NCI-H510A treated with DMSO at 0.1 percent for 48 hours (cell line): ENCODE results near the gene GRK5.

Source experiments
- DNase-seq: peaks from one replicate; lab custom pipeline; 2025; lab: John Stamatoyannopoulos, UW

The GRK5 gene

GRCh38 chr10:119443970-119444660, 236.7 kb downstream of the GRK5 start:
- no peak for DNase-seq

DNA sequence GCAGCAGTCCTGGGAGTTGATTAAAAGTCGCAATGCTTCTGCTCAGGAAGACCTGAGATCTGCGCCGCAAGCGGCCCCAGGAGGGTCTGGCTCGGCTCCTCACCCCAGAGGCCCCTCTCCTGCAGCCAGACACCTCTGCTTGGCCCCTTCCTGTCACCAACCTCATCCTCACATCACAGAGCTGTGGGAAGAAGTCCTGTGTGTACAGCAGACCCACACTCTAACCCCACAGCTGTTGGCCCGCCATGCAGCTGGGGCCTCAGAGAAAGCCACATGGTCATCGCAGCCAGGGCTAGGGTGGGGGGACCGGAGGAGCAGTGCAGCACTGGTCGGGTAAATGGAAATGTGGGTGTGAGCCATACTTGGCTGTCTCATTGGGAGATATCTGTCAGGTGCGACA, 237.5 kb downstream of the GRK5 start:
- DNase-seq: no peak

DNA sequence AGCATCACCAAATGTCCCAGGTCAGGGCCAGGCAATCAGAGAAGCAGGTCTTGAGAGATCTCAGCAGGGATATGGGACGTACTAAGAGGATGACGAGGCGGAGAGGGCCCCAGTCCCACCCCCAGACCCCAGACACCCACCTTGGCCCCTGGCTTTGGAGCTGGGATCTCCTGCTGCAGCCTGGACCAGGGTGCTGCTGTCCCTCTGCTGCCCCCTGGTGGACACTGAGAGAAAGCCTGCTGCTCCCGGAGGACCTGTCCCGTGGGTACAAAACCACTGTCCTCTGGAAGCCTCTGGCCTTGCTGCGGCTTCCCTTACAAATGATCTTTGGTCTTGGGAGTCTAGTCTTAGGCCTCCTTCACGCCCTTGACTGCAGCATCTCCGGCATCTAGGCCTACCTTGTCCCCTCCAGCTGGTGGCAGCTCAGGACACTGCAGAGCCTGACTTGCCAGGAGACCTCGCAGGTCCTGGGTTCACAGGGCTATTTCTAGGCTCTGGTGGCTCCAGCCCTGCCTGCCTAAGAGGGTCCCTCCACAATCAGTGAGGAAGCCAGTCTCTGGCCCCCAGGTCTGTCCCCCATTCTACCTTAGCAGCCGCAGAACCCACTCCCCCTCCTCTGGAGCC, 238.1 kb downstream of the GRK5 start:
- DNase-seq: peak; percentile 81

DNA sequence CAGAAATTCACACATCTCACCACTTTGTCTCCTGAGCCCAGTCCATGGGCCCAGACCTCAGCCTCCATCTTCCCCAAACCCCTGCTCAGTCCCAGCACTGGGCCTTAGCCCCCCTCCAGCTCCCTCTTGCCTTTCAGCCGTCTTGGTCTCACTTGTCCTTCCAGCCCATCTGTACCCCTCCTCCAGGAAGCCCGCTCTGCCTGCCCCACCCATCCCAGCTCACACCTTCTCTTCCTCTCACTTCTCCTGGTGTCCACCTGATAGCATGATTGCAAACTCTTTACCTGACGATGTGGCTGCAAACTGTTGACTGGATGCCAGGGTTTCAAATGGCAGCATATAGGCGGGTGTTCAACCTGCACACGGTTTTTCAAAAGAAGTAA, 238.6 kb downstream of the GRK5 start:
- no peak for DNase-seq

DNA sequence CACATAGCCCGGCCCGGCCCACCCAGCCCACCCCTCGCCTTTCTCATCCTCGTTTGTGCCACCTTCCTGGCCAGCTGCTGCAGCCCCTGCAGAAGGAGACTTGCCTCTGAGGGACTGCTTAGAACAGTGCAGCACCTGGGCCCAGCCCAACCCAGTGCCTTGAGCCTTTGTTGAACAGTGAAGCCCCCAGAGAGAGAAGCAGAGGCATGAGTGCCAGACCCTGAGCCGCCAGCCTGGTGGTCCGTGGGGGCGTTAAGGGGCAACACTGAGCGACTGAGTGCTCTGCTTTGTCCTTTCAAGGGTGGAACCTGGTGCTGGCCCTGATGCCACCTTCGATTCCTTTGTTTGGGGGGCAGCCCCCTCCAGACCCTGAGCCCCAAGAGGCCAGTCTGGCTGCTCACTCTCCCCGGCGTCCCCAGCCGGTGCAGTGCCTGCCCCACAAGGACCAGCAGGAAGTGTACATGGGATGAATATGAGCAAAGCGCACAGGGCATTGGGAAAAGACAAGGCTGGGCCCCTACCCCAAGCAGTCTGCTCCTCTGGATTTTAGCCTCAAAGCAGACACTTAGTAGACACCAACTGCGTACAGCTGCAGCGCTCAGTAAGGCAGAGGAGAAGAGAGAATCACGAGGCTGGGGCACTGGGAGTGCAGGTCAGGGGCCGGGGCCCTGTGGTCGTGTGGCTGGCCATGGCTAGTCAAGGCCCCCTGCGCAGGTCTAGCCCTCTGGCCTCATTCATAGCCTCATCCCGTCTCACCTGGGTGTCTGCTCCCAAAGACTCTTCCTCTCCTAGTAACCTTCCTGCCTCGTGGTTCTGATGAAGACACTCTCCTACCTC, 239.3 kb downstream of the GRK5 start:
- no peak for DNase-seq

- DNase-seq: no peak
Measured at GRCh38 chr10:119447421-119447820, 240.1 kb downstream of the GRK5 start.

GRCh38 chr10:119447823-119448546, 240.6 kb downstream of the GRK5 start:
- no peak for DNase-seq

- DNase-seq: no peak
Measured at GRCh38 chr10:119448628-119449584, 241.5 kb downstream of the GRK5 start.

DNA sequence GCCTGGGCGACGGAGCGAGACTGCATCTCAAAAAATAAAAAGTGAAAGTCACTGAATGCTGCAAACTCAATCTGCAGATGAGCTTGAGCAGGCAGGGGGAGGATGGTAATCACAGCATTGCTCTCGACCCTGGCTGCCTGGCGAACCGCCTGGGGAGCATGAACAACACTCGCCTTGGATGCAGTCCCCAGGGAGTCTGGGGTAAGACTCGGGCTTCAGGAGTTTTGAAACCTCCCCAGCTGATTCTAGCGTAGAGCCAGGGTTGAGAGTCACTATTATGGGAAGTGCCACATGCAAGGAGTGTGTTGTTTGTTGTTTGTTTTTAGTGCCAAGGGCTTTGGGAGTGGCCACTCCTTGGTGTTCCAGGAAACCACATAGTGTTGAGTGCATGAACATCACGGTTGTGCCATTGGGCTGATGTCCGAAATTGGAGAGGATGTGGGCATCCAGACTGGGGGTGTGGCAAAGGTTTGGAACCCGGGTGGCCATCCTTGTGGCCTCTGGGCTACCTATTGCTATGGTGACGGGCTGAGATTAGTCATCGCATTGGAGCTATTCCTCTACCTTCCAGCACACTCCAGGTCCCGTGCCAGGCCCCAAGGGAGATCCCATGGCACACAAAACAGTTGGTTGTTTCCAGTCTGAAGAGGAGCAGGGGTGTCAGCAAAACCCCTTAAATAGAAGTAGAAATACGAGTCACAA, 242.5 kb downstream of the GRK5 start:
- DNase-seq: no peak

- no peak for DNase-seq
Measured at GRCh38 chr10:119450606-119451299, 243.4 kb downstream of the GRK5 start.

- no peak for DNase-seq
Measured at GRCh38 chr10:119451300-119451896, 244.0 kb downstream of the GRK5 start.

DNA sequence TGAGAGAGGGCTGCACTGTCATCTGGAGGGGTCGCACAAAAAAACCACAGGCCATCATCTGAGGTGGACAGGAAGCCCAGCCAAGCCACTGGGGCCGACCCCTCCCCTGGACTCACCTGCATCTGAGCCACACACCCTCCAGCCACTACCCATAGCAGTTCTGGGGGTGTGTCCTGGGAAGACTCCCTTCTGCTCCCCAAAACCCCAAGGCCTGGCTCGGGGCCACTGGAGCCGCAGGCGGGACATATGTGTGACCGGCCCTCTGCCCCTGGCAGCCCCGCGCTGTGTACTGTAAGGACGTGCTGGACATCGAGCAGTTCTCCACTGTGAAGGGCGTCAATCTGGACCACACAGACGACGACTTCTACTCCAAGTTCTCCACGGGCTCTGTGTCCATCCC, 245.0 kb downstream of the GRK5 start:
- DNase-seq: no peak

DNA sequence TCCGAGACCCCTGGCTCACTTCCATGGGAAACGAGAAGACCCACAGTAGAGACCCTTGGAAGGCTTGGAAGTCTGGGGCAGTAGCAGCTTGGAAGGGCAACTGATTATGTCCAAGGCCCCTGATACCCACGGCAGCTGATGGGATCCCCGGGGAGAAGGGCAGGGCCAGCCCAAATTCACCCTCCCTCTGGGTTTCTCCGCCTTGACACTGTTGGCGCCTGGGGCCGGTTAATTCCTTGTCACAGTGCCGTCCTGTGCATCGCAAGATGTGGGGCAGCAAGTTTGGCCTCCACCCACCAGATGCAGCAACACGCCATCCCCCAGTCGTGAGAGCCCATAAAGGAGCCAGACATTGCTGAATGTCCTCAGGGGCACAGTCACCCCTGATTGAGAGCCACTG, 245.9 kb downstream of the GRK5 start:
- DNase-seq: no peak

GRCh38 chr10:119454316-119454715, 246.9 kb downstream of the GRK5 start:
- no peak for DNase-seq

DNA sequence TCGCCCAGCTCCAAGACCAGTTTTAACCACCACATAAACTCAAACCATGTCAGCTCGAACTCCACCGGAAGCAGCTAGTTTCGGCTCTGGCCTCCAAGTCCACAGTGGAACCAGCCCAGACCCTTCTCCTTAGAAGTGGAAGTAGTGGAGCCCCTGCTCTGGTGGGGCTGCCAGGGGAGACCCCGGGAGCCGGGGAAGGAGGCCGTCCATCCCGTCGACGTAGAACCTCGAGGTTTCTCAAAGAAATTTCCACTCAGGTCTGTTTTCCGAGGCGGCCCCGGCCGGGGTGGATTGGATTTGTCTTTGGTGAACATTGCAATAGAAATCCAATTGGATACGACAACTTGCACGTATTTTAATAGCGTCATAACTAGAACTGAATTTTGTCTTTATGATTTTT, 247.6 kb downstream of the GRK5 start:
- no peak for DNase-seq

GRCh38 chr10:119455609-119456434, 248.5 kb downstream of the GRK5 start:
- DNase-seq: no peak

- no peak for DNase-seq
Measured at GRCh38 chr10:119456435-119456810, 249.1 kb downstream of the GRK5 start.

- DNase-seq: no peak
Measured at GRCh38 chr10:119457966-119458766, 250.8 kb downstream of the GRK5 start.
